Uterus (tissue), 4 donors: ENCODE data around the gene PTPN1. TPM values are rescaled to one million over a fixed set of nuclear protein-coding genes. Genes with fewer than 3 reads are reported as not detected.

Source experiments
- DNase-seq, 2 donors: peaks; one replicate each; pipeline ENCODE4 v3.0.0-alpha.2; 2019 to 2020
- H3K27ac ChIP-seq, 2 donors: fragments of 200-600 bp; sonication (generic); 1 replicate in 1 of 2; 2 replicates in 1 of 2; pipeline ENCODE4 v1.5.1; 2016 to 2018
- H3K27me3 ChIP-seq, 2 donors: fragments of 200-600 bp; sonication (generic); one replicate each; pipeline ENCODE4 v1.5.1; 2018 to 2019; ENCODE audit warnings: control low read depth in 1 of 2
- H3K36me3 ChIP-seq, 2 donors: fragments of 200-600 bp; sonication (generic); one replicate each; pipeline ENCODE4 v1.5.1; 2019; ENCODE audit warnings: control low read depth in 1 of 2
- H3K4me1 ChIP-seq, 2 donors: fragments of 200-600 bp; sonication (generic); one replicate each; pipeline ENCODE4 v1.5.1; 2018 to 2019; ENCODE audit warnings: control low read depth in 1 of 2
- H3K4me3 ChIP-seq, 2 donors: fragments of 200-600 bp; sonication (generic); 1 replicate in 1 of 2; 2 replicates in 1 of 2; pipeline ENCODE4 v1.5.1; 2018 to 2019; ENCODE audit warnings: mild to moderate bottlenecking in 1 of 2
- H3K9me3 ChIP-seq, 2 donors: fragments of 200-600 bp; sonication (generic); one replicate each; pipeline ENCODE4 v1.5.1; 2019; ENCODE audit warnings: control low read depth in 1 of 2
- POLR2A ChIP-seq, 2 donors: fragments of 450-650 bp; IDR thresholded peaks; one replicate each; pipeline ENCODE4 v1.6.1; 2016; ENCODE audit warnings: antibody characterized with exemption in 2 of 2, mild to moderate bottlenecking in 1 of 2, moderate library complexity in 1 of 2
- intact Hi-C: fragments of 100-400 bp; cut with DNase I; formaldehyde crosslinking; loops from one replicate; pipeline ENCODE4 v1.15.1; 2023; ENCODE audit warnings: low total_unique reads
- total RNA-seq, 4 donors: library from RNA; depleted of rRNA in 3 of 4; stranded (reverse); fragments of >200 nt in 3 of 4; gene quantifications; one replicate each; pipeline versions ENCODE4 v1.1.0 to v1.2.4, GENCODE V29; 2014 to 2023
- TF ChIP-seq, protein P1 (sequence below), 4 experiments: fragments of 200-600 bp in 2 of 4; fragments of 450-650 bp in 2 of 4; sonication (generic) in 2 of 4; IDR thresholded peaks; one replicate each; pipeline ENCODE4 v1.5.1; 2016 to 2019; ENCODE audit warnings: antibody characterized with exemption in 4 of 4, mild to moderate bottlenecking in 2 of 4, moderate library complexity in 1 of 4
- donor health status: DM: yes; HTN: yes; CAD: no.

PTPN1 gene
- total RNA-seq, 4 donors from 2014 or later: 14.1 to 33.9 (median 20.2) TPM

DNA sequence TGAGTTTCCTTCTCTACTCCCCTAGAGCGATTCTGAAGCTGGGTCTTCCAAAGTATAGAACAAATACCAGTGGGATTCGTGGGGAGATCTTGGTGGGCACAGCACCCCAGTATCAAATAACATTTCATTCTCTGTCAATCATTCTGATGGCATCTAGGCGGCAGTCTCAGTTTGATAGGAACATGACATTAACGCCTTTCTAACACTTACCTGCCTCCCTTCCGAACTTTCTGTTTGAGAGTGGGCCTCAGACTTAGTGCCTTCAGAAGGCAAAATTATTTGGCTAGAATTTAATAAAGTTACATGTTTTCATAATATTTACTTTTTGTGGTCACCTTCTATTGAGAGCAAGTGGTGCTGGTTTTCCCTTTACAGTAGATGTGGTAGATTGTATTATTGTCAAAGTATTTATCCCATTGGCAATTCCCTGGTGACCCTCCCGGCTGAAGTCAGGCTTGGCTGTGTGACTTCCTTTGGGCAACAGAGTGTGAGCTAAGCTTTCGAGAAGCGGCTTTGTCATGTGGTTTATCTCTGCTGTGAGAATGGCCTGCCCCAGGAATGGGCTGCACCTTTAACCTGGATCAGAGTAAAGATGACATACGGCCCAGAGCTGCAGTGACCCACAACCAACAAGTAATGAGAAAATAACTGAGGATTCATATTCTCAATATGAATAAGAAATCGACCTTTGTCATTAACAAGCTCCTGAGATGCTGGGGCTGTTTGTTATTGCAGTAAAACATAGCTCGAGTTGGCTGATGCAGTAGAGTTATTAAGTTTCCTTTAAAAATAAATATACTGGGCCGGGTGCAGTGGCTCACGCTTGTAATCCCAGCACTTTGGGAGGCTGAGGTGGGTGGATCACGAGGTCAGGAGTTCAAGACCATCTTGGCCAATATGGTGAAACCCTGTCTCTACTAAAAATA lies 45.2 kb upstream of the PTPN1 start:
- Histone ChIP-seq H3K36me3 (no peaks in the 10 kb centered on the region), H3K27me3 (no peaks in the 10 kb centered on the region), H3K9me3 (no peaks in the 10 kb centered on the region), H3K4me1 (no peaks in the 10 kb centered on the region), H3K4me3 (no peak overlapping the region), H3K27ac (no peak overlapping the region)
- TF ChIP-seq, protein P1, sequence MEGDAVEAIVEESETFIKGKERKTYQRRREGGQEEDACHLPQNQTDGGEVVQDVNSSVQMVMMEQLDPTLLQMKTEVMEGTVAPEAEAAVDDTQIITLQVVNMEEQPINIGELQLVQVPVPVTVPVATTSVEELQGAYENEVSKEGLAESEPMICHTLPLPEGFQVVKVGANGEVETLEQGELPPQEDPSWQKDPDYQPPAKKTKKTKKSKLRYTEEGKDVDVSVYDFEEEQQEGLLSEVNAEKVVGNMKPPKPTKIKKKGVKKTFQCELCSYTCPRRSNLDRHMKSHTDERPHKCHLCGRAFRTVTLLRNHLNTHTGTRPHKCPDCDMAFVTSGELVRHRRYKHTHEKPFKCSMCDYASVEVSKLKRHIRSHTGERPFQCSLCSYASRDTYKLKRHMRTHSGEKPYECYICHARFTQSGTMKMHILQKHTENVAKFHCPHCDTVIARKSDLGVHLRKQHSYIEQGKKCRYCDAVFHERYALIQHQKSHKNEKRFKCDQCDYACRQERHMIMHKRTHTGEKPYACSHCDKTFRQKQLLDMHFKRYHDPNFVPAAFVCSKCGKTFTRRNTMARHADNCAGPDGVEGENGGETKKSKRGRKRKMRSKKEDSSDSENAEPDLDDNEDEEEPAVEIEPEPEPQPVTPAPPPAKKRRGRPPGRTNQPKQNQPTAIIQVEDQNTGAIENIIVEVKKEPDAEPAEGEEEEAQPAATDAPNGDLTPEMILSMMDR (IDR thresholded peaks at IDR 0.05): no peak
- no peak for TF ChIP-seq POLR2A (IDR thresholded peaks at IDR 0.05)
- intact Hi-C loops: loop anchor here (5.0 kb wide), 1 partner anchor 278 kb away; no protein-coding TSS in a partner anchor
- DNase-seq: no peak

DNA sequence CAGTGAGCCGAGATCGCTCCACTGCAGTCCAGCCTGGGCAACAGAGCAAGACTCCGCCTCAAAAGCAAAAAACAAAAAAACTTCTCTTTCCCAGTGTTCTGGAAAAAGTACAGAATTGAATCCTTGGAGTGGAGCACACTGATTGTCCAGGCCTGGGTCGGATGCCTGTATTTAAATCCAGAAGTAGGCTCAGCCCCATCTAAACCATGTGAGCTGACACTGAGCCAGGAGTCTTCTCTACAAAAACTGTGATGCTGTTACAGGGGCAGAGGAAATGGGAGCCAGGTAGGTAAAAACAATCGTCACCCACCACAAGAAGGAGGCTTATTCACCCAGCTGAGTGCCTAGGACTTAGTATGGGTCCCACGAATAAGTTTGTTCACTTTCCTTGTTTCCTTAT lies 43.0 kb upstream of the PTPN1 start:
- TF ChIP-seq, protein P1 (IDR thresholded peaks at IDR 0.05): no peak
- TF ChIP-seq POLR2A (IDR thresholded peaks at IDR 0.05): no peak
- no peaks in the 10 kb centered on the region for H3K4me1 ChIP-seq
- intact Hi-C loops: no loop called here
- no peaks in the 10 kb centered on the region for H3K36me3 ChIP-seq
- DNase-seq: no peak
- H3K27ac ChIP-seq: no peak overlapping the region
- H3K4me3 ChIP-seq: no peak overlapping the region
- no peaks in the 10 kb centered on the region for H3K9me3 ChIP-seq
- no peaks in the 10 kb centered on the region for H3K27me3 ChIP-seq

DNA sequence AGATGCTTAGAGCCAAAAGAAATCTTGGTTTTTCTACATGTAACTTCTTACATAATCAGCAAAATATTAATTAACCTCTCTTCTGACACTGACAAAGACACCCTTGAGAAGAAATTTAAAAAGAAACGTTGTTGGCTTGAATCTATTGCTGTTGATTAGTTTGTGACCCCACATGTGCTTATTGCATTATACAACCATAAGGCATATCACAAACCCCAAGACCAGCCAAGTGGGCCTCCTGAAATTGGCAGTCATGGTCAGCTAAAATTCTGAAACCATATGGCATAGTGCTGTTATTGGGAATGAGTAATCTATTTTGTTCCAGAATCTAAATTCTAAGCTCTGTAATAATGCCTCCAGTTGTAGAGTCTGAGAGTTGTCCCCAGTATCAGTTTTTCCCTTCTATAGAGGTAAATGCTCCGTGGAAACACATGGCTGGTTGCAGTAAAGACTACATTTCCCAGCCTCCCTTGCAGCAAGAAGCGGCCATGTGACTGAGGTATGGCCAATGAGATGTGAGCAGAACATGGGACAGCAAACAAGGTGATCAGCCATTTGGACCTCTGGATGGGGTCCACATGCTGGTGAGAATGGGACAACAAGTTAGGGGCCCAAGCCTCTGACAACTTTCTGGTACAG lies 42.3 kb upstream of the PTPN1 start:
- H3K27me3 ChIP-seq: no peaks in the 10 kb centered on the region
- H3K27ac ChIP-seq: no peak overlapping the region
- H3K4me3 ChIP-seq: no peak overlapping the region
- intact Hi-C loops: no loop called here
- H3K4me1 ChIP-seq: no peaks in the 10 kb centered on the region
- no peaks in the 10 kb centered on the region for H3K36me3 ChIP-seq
- peak; percentile 32 to 46 for DNase-seq
- TF ChIP-seq POLR2A (IDR thresholded peaks at IDR 0.05): no peak
- TF ChIP-seq, protein P1 (IDR thresholded peaks at IDR 0.05): no peak
- no peaks in the 10 kb centered on the region for H3K9me3 ChIP-seq

DNA sequence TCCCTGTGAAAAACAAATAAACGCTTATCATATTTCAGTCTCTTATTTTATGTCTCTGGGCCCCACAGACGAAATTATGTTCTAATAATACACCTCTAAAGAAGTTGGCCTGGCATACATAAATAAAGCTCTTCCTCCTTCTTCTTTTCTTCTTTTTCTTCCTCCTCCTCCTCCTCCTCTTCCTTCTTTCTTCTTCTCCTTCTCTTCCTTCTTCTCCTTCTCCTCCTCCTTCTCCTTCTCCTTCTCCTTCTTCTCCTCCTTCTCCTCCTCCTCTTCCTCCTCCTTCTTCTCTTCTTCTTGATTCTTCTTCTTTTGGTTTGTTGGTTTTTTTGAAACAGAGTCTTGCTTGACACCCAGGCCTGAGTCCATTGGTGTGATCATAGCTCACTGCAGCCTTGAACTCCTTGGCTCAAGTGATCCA lies 41.8 kb upstream of the PTPN1 start:
- H3K27ac ChIP-seq: no peak overlapping the region
- H3K9me3 ChIP-seq: no peaks in the 10 kb centered on the region
- H3K4me3 ChIP-seq: no peak overlapping the region
- DNase-seq: no peak
- intact Hi-C loops: no loop called here
- TF ChIP-seq, protein P1 (IDR thresholded peaks at IDR 0.05): no peak
- TF ChIP-seq POLR2A (IDR thresholded peaks at IDR 0.05): no peak
- H3K4me1 ChIP-seq: no peaks in the 10 kb centered on the region
- H3K27me3 ChIP-seq: no peaks in the 10 kb centered on the region
- no peaks in the 10 kb centered on the region for H3K36me3 ChIP-seq

DNA sequence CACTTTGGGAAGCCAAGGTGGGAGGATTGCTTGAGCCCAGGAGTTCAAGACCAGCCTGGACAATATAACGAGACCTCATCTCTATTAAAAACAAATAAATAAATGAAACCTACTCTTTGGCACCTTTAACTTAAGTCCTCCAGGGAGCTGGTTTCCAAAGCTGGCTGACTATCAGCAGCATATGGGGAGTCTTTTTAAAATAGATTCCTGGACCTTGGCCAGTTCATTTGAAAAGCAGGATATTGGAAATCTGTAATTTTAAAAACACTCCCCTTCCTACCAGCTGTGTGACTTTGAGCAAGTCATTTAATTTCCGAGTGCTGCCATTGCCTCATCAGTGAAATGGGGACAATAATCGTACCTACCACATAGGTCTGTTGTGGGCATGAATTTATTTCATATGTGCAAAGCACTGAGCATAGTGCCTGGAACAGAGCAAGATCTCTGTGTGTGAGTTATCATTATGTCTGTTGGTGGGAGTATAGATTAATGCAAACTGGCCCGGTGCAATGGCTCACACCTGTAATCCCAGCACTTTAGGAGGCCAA lies 40.9 kb upstream of the PTPN1 start:
- intact Hi-C loops: no loop called here
- DNase-seq: no peak
- Histone ChIP-seq H3K27me3 (no peaks in the 10 kb centered on the region), H3K4me3 (no peak overlapping the region), H3K36me3 (no peaks in the 10 kb centered on the region), H3K9me3 (no peaks in the 10 kb centered on the region), H3K4me1 (no peaks in the 10 kb centered on the region), H3K27ac (no peak overlapping the region)
- TF ChIP-seq, protein P1 (IDR thresholded peaks at IDR 0.05): no peak
- no peak for TF ChIP-seq POLR2A (IDR thresholded peaks at IDR 0.05)
